HEK293 (cell line): ENCODE measurements around the gene GTF2F2.

Experiments
- CTCF ChIP-seq: fragments of 450-650 bp; formaldehyde crosslinking; IDR thresholded peaks from 2 replicates; pipeline ENCODE4 v1.5.1; 2016; ENCODE audit warnings: missing biosample characterization, missing genetic modification characterization
- SALL2 ChIP-seq: fragments of 450-650 bp; formaldehyde crosslinking; IDR thresholded peaks from 2 replicates; pipeline ENCODE4 v1.5.0; 2017; ENCODE audit warnings: missing biosample characterization, mild to moderate bottlenecking, missing genetic modification characterization, borderline replicate concordance
- SP2 ChIP-seq: fragments of 450-650 bp; formaldehyde crosslinking; IDR thresholded peaks from 2 replicates; pipeline ENCODE4 v1.5.1; 2016; ENCODE audit warnings: missing biosample characterization, missing genetic modification characterization
- ZNF10 ChIP-seq: fragments of 450-650 bp; formaldehyde crosslinking; IDR thresholded peaks from 2 replicates; pipeline ENCODE4 v1.5.1; 2017; ENCODE audit warnings: missing biosample characterization, missing genetic modification characterization
- ZNF121 ChIP-seq: fragments of 450-650 bp; formaldehyde crosslinking; IDR thresholded peaks from 2 replicates; pipeline ENCODE4 v1.5.1; 2016; ENCODE audit warnings: missing biosample characterization, missing genetic modification characterization
- ZNF362 ChIP-seq: fragments of 450-650 bp; formaldehyde crosslinking; IDR thresholded peaks from 2 replicates; pipeline ENCODE4 v1.5.1; 2016; ENCODE audit warnings: missing biosample characterization, missing genetic modification characterization
- ZNF473 ChIP-seq: fragments of 450-650 bp; formaldehyde crosslinking; IDR thresholded peaks from 2 replicates; pipeline ENCODE4 v1.5.1; 2017; ENCODE audit warnings: missing biosample characterization, missing genetic modification characterization
- ZNF530 ChIP-seq: fragments of 450-650 bp; formaldehyde crosslinking; IDR thresholded peaks from 2 replicates; pipeline ENCODE4 v1.5.1; 2016; ENCODE audit warnings: low read depth, missing biosample characterization, missing genetic modification characterization
- TF ChIP-seq, protein P1 (sequence below): fragments of 450-650 bp; formaldehyde crosslinking; IDR thresholded peaks from 2 replicates; pipeline ENCODE4 v1.5.1; 2016; ENCODE audit warnings: missing biosample characterization, missing genetic modification characterization

DNA sequence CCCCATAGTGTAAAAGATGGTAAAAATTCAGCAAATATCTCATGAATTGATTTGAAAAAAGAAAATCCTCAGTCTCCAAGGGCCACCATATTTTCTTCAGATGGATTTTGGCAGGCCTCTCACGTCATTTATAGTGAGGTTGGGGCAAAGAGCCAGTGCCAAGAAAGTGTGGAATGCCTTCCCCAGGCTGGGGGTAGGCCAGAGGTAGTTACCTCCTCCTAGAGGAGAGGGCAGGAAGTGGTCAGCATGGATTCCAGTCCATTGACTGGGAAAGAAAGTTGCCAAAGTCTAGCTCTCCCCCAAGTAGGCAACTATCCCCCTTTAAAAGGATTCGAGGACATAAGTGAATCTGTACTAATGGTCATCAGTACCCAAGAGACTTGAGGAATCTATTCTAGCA, 148.9 kb downstream of the GTF2F2 start:
- TF ChIP-seq CTCF (tag by site-specific recombination) (no peak), ZNF121 (tag by site-specific recombination) (no peak), SP2 (tag by site-specific recombination) (no peak), SALL2 (tag by site-specific recombination) (no peak), ZNF10 (tag by site-specific recombination) (no peak), ZNF473 (tag by site-specific recombination) (no peak), ZNF530 (tag by site-specific recombination) (no peak), ZNF362 (no peak)
- TF ChIP-seq, protein P1, sequence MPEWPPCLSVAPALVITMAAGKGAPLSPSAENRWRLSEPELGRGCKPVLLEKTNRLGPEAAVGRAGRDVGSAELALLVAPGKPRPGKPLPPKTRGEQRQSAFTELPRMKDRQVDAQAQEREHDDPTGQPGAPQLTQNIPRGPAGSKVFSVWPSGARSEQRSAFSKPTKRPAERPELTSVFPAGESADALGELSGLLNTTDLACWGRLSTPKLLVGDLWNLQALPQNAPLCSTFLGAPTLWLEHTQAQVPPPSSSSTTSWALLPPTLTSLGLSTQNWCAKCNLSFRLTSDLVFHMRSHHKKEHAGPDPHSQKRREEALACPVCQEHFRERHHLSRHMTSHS (tag by site-specific recombination) = no peak
